ENCODE data around the gene SERP2.

Gene SERP2

GRCh38 chr13:44440046-44440608 lies 66.5 kb downstream of the SERP2 start:
- Histone ChIP-seq H3K4me3 (ENCODE audit: low read length) (no peak overlapping the region), H3K9me3 (replicated peaks; ENCODE audit: low read length) (no peaks in the 10 kb centered on the region), H3K9ac (ENCODE audit: low read depth, low read length) (no peak overlapping the region), H3K27me3 (ENCODE audit: control insufficient read depth, insufficient read depth, low read length) (no peaks in the 10 kb centered on the region), H3K36me3 (ENCODE audit: insufficient read depth, low read length) (no peaks in the 10 kb centered on the region), H3K4me1 (ENCODE audit: control insufficient read depth, insufficient read depth, low read length) (peaks cover 8% of the 10 kb centered on the region), H3K4me2 (ENCODE audit: low read length) (no peak overlapping the region)
